SK-N-SH (cell line): ENCODE results near the gene FAM50B.

Source experiments
- CHD2 ChIP-seq: fragments of 150-350 bp; IDR thresholded peaks from 2 replicates; pipeline ENCODE4 v1.6.1; 2018; ENCODE audit warnings: low read length; ENCODE audit not compliant: partially characterized antibody
- ELF1 ChIP-seq: IDR thresholded peaks from 2 replicates; pipeline ENCODE4 v1.4.0; 2012
- EZH2phosphoT487 ChIP-seq: fragments of 200-600 bp; sonication (generic); IDR thresholded peaks from 2 replicates; pipeline ENCODE4 v1.6.1; 2017; ENCODE audit warnings: low read depth, mixed run types, mild to moderate bottlenecking, antibody characterized with exemption, moderate library complexity, borderline replicate concordance
- GATA2 ChIP-seq: sonication (generic); formaldehyde crosslinking; IDR thresholded peaks from 2 replicates; pipeline ENCODE4 v1.5.0; 2020; ENCODE audit warnings: mild to moderate bottlenecking, missing genetic modification reagents
- NFIC ChIP-seq: IDR thresholded peaks from 2 replicates; pipeline ENCODE4 v1.4.0; 2012; ENCODE audit warnings: borderline replicate concordance
- POLR2AphosphoS5 ChIP-seq: IDR thresholded peaks from 2 replicates; pipeline ENCODE4 v1.6.1; 2012; ENCODE audit warnings: low read depth, low read length
- RAD21 ChIP-seq: IDR thresholded peaks from 2 replicates; pipeline ENCODE4 v1.6.1; 2012; ENCODE audit warnings: mild to moderate bottlenecking, low read length
- RXRA ChIP-seq: IDR thresholded peaks from 2 replicates; pipeline ENCODE4 v1.4.0; 2012; ENCODE audit warnings: low read depth, mild to moderate bottlenecking, borderline replicate concordance
- SIN3A ChIP-seq: IDR thresholded peaks from 2 replicates; pipeline ENCODE4 v1.6.1; 2012; ENCODE audit warnings: low read depth, mild to moderate bottlenecking, low read length, moderate library complexity, borderline replicate concordance
- SMC3 ChIP-seq: IDR thresholded peaks from 2 replicates; pipeline ENCODE4 v1.6.1; 2012; ENCODE audit warnings: low read depth, low read length, improper control_type of control experiment
- TEAD4 ChIP-seq: IDR thresholded peaks from 2 replicates; pipeline ENCODE4 v1.4.0; 2012; ENCODE audit warnings: mild to moderate bottlenecking, borderline replicate concordance; ENCODE audit not compliant: insufficient read depth
- TF ChIP-seq, protein P1 (sequence below): fragments of 200-600 bp; sonication (generic); IDR thresholded peaks from 2 replicates; pipeline ENCODE4 v1.6.1; 2017; ENCODE audit warnings: antibody characterized with exemption, mild to moderate bottlenecking, moderate library complexity
- TF ChIP-seq, protein P2 (sequence below): IDR thresholded peaks from 2 replicates; pipeline ENCODE4 v1.4.0; 2012; ENCODE audit warnings: low read depth
- TF ChIP-seq, protein P3 (sequence below): IDR thresholded peaks from 2 replicates; pipeline ENCODE4 v1.6.1; 2012; ENCODE audit warnings: mild to moderate bottlenecking, low read depth, low read length, moderate library complexity

DNA sequence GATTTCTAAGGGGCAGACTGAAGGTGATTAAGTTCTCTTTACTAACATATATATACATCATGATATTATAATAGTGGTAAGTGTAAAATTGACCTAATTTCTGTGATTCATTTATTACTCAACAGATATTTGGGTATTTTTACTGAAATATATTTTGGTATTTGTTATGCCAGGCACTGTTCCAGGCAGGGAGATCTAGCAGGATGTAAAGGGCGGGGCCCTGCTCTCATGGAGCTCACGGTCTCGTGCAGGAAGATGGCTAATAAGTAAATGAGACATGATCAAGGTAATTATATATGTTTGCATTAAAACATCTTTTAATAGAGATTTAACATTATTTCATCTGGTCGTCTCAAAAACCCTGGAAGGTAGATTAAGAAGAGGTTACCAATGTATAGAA, 27.7 kb downstream of the FAM50B start:
- TF ChIP-seq, protein P1, sequence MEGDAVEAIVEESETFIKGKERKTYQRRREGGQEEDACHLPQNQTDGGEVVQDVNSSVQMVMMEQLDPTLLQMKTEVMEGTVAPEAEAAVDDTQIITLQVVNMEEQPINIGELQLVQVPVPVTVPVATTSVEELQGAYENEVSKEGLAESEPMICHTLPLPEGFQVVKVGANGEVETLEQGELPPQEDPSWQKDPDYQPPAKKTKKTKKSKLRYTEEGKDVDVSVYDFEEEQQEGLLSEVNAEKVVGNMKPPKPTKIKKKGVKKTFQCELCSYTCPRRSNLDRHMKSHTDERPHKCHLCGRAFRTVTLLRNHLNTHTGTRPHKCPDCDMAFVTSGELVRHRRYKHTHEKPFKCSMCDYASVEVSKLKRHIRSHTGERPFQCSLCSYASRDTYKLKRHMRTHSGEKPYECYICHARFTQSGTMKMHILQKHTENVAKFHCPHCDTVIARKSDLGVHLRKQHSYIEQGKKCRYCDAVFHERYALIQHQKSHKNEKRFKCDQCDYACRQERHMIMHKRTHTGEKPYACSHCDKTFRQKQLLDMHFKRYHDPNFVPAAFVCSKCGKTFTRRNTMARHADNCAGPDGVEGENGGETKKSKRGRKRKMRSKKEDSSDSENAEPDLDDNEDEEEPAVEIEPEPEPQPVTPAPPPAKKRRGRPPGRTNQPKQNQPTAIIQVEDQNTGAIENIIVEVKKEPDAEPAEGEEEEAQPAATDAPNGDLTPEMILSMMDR = no peak
- TF ChIP-seq SIN3A (no peak), ELF1 (no peak), SMC3 (no peak), NFIC (no peak), POLR2AphosphoS5 (no peak), GATA2 (CRISPR knock-in tag) (no peak), RXRA (no peak), RAD21 (no peak), TEAD4 (no peak), CHD2 (no peak), EZH2phosphoT487 (no peak)
- TF ChIP-seq, protein P2, sequence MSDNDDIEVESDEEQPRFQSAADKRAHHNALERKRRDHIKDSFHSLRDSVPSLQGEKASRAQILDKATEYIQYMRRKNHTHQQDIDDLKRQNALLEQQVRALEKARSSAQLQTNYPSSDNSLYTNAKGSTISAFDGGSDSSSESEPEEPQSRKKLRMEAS = no peak
- TF ChIP-seq, protein P3, sequence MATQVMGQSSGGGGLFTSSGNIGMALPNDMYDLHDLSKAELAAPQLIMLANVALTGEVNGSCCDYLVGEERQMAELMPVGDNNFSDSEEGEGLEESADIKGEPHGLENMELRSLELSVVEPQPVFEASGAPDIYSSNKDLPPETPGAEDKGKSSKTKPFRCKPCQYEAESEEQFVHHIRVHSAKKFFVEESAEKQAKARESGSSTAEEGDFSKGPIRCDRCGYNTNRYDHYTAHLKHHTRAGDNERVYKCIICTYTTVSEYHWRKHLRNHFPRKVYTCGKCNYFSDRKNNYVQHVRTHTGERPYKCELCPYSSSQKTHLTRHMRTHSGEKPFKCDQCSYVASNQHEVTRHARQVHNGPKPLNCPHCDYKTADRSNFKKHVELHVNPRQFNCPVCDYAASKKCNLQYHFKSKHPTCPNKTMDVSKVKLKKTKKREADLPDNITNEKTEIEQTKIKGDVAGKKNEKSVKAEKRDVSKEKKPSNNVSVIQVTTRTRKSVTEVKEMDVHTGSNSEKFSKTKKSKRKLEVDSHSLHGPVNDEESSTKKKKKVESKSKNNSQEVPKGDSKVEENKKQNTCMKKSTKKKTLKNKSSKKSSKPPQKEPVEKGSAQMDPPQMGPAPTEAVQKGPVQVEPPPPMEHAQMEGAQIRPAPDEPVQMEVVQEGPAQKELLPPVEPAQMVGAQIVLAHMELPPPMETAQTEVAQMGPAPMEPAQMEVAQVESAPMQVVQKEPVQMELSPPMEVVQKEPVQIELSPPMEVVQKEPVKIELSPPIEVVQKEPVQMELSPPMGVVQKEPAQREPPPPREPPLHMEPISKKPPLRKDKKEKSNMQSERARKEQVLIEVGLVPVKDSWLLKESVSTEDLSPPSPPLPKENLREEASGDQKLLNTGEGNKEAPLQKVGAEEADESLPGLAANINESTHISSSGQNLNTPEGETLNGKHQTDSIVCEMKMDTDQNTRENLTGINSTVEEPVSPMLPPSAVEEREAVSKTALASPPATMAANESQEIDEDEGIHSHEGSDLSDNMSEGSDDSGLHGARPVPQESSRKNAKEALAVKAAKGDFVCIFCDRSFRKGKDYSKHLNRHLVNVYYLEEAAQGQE = no peak
